ENCODE measurements around the gene RUSC2.
"Not testable (repeated sequence)": the region's sequence is repeated elsewhere in the genome, so short reads cannot be mapped to it uniquely, and the experiment has no call there.

RUSC2 gene

GRCh38 chr9:35521708-35522107 lies 31.8 kb downstream of the RUSC2 start:
- H3K9me3 ChIP-seq (ENCODE audit: low read depth, low read length), result no peaks in the 10 kb centered on the region
- no peak overlapping the region for H3K9ac ChIP-seq (ENCODE audit: insufficient read length)
- TF ChIP-seq POLR2AphosphoS5 (IDR thresholded peaks at IDR 0.05; ENCODE audit: borderline replicate concordance, low read depth, low read length) (no peak), EZH2 (IDR thresholded peaks at IDR 0.05) (no peak), FOXP2 (optimal IDR thresholded peaks at IDR 0.05; ENCODE audit: control extremely low read depth, extremely low read length, insufficient read depth) (no peak)
- no peak overlapping the region for H3K4me3 ChIP-seq
- peak overlapping the region; percentile 55 for H3K27ac ChIP-seq
- no peak for DNase-seq (ENCODE audit: low read depth, low spot score)
- H3K36me3 ChIP-seq (ENCODE audit: insufficient read depth, low read length), result no peaks in the 10 kb centered on the region

- TF ChIP-seq POLR2AphosphoS5 (IDR thresholded peaks at IDR 0.05; ENCODE audit: borderline replicate concordance, low read depth, low read length) (no peak), FOXP2 (optimal IDR thresholded peaks at IDR 0.05; ENCODE audit: control extremely low read depth, extremely low read length, insufficient read depth) (no peak), EZH2 (IDR thresholded peaks at IDR 0.05) (no peak)
- no peak overlapping the region for H3K4me3 ChIP-seq
- DNase-seq (ENCODE audit: low read depth, low spot score), result no peak
- no peaks in the 10 kb centered on the region for H3K36me3 ChIP-seq (ENCODE audit: insufficient read depth, low read length)
- H3K27ac ChIP-seq, result no peak overlapping the region
- H3K9me3 ChIP-seq (ENCODE audit: low read depth, low read length), result no peaks in the 10 kb centered on the region
- H3K9ac ChIP-seq (ENCODE audit: insufficient read length), result no peak overlapping the region
Observed at GRCh38 chr9:35522187-35522586, 32.3 kb downstream of the RUSC2 start.

GRCh38 chr9:35522700-35523099 lies 32.8 kb downstream of the RUSC2 start:
- no peak for DNase-seq (ENCODE audit: low read depth, low spot score)
- Histone ChIP-seq H3K9ac (ENCODE audit: insufficient read length) (no peak overlapping the region), H3K36me3 (ENCODE audit: insufficient read depth, low read length) (no peaks in the 10 kb centered on the region), H3K9me3 (ENCODE audit: low read depth, low read length) (no peaks in the 10 kb centered on the region), H3K4me3 (no peak overlapping the region), H3K27ac (no peak overlapping the region)
- TF ChIP-seq POLR2AphosphoS5 (IDR thresholded peaks at IDR 0.05; ENCODE audit: borderline replicate concordance, low read depth, low read length), result no peak
- TF ChIP-seq EZH2 (IDR thresholded peaks at IDR 0.05), result no peak
- no peak for TF ChIP-seq FOXP2 (optimal IDR thresholded peaks at IDR 0.05; ENCODE audit: control extremely low read depth, extremely low read length, insufficient read depth)

DNA sequence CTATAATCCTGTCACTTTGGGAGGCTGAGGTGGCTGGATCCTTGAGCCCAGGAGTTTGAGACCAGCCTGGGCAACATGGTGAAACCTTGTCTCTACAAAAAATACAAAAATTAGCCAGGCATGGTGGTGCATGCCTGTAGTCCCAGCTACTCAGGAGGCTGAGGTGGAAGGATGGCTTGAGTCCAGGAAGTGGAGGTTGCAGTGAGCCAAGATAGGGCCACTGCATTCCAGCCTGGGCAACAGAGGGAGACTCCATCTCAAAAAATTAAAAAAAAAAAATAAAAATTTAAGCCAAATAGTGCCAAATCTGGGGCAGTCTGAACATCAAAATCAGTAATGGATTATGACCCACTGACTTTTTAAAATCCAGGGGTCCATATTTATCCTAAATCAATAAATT lies 33.6 kb downstream of the RUSC2 start:
- H3K9ac ChIP-seq (ENCODE audit: insufficient read length); H3K36me3 ChIP-seq (ENCODE audit: insufficient read depth, low read length); DNase-seq (ENCODE audit: low read depth, low spot score); H3K27ac ChIP-seq; H3K9me3 ChIP-seq (ENCODE audit: low read depth, low read length); H3K4me3 ChIP-seq: not testable (repeated sequence)

GRCh38 chr9:35526087-35526801 lies 36.3 kb downstream of the RUSC2 start:
- TF ChIP-seq FOXP2 (optimal IDR thresholded peaks at IDR 0.05; ENCODE audit: control extremely low read depth, extremely low read length, insufficient read depth), result no peak
- TF ChIP-seq POLR2AphosphoS5 (IDR thresholded peaks at IDR 0.05; ENCODE audit: borderline replicate concordance, low read depth, low read length), result no peak
- peak overlapping the region; percentile 88 for H3K27ac ChIP-seq
- H3K9me3 ChIP-seq (ENCODE audit: low read depth, low read length), result no peaks in the 10 kb centered on the region
- H3K9ac ChIP-seq (ENCODE audit: insufficient read length), result peak overlapping the region; percentile 71
- H3K4me3 ChIP-seq, result peak overlapping the region; percentile 61
- no peaks in the 10 kb centered on the region for H3K36me3 ChIP-seq (ENCODE audit: insufficient read depth, low read length)
- DNase-seq (ENCODE audit: low read depth, low spot score), result peak; percentile 77

DNA sequence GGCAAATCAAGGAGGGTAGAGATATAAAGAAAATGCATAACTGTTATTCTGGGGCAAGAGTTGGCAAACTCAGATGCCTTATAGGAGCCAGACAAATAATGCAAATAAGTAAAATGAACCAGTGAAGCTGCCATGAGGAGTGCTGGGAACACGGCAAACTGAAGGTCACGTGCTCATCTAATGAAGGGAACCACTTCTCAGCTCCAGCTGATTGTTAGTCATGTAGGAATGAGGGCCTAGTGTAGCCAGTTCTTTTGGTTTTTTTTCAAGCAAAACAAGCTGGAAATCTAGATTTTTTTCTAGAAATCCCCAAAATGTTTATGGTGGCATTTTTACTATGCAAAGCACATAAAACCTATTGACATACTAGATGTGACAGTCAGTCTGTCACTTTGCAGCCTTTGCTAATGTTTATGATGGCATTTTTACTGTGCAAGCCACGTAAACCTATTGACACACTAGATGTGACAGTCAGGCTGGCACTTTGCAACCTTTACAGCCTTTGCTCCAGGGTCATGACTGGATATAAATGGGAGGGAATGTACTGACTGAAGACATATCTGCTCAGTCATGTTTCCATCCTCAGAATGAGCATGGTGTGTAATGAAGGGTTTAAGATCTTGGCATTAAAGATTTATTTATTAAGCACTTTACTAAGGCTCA lies 39.4 kb downstream of the RUSC2 start:
- no peak for DNase-seq (ENCODE audit: low read depth, low spot score)
- H3K36me3 ChIP-seq (ENCODE audit: insufficient read depth, low read length), result no peaks in the 10 kb centered on the region
- no peak for TF ChIP-seq POLR2AphosphoS5 (IDR thresholded peaks at IDR 0.05; ENCODE audit: borderline replicate concordance, low read depth, low read length)
- no peak for TF ChIP-seq FOXP2 (optimal IDR thresholded peaks at IDR 0.05; ENCODE audit: control extremely low read depth, extremely low read length, insufficient read depth)
- TF ChIP-seq EZH2 (IDR thresholded peaks at IDR 0.05), result no peak

GRCh38 chr9:35533398-35533797 lies 43.5 kb downstream of the RUSC2 start:
- Histone ChIP-seq H3K4me3 (no peak overlapping the region), H3K9ac (ENCODE audit: insufficient read length) (no peak overlapping the region), H3K9me3 (ENCODE audit: low read depth, low read length) (no peaks in the 10 kb centered on the region), H3K36me3 (ENCODE audit: insufficient read depth, low read length) (no peaks in the 10 kb centered on the region), H3K27ac (no peak overlapping the region)
- TF ChIP-seq FOXP2 (optimal IDR thresholded peaks at IDR 0.05; ENCODE audit: control extremely low read depth, extremely low read length, insufficient read depth) (no peak), POLR2AphosphoS5 (IDR thresholded peaks at IDR 0.05; ENCODE audit: borderline replicate concordance, low read depth, low read length) (no peak), EZH2 (IDR thresholded peaks at IDR 0.05) (no peak)
- DNase-seq (ENCODE audit: low read depth, low spot score), result no peak

More for the DNA sequence above, 39.4 kb downstream of the RUSC2 start:
- Histone ChIP-seq H3K4me3 (no peak overlapping the region), H3K9me3 (ENCODE audit: low read depth, low read length) (no peaks in the 10 kb centered on the region), H3K9ac (ENCODE audit: insufficient read length) (no peak overlapping the region), H3K27ac (no peak overlapping the region)

DNA sequence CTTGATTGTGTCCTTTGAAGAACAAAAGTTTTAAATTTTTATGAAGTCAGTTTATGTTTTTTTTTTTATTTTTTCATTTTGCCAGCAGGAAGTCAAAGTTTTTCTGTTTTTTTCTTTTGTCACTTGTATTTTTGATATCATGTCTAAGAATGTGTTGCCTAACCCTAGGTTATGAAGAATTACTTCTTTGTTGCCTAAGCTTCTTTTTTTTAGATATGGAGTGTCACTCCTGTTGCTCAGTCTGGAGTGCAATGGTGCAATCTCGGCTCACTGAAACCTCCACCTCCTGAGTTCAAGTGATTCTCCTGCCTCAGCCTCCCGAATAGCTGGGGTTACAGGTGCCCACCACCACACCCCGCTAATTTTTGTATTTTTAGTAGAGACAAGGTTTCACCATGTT lies 45.0 kb downstream of the RUSC2 start:
- H3K4me3 ChIP-seq; H3K27ac ChIP-seq; H3K9me3 ChIP-seq (ENCODE audit: low read depth, low read length); H3K9ac ChIP-seq (ENCODE audit: insufficient read length); DNase-seq (ENCODE audit: low read depth, low spot score); H3K36me3 ChIP-seq (ENCODE audit: insufficient read depth, low read length): not testable (repeated sequence)

DNA sequence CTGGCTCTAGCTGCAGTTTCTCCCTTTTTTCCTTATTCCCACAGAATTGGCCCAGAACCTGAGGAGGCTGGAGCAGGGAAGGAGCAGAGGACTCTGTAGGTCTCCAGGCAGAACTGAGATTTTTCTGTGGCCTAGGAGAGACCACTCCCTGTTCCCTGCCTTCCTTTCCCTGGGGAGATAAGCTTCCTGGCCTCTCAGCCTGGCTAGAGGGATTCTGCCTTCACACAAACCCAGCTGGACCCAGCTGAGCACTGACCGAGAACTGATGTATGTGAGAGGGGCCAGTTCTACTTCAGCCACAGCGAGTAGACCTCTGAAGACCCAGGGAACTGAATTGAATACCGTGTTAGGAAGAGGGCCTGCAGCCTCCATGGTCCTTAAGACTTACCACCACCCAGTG lies 48.0 kb downstream of the RUSC2 start:
- DNase-seq (ENCODE audit: low read depth, low spot score), result no peak
- Histone ChIP-seq H3K9me3 (ENCODE audit: low read depth, low read length) (no peaks in the 10 kb centered on the region), H3K9ac (ENCODE audit: insufficient read length) (no peak overlapping the region), H3K36me3 (ENCODE audit: insufficient read depth, low read length) (no peaks in the 10 kb centered on the region), H3K4me3 (no peak overlapping the region), H3K27ac (peak overlapping the region; percentile 71)
- TF ChIP-seq EZH2 (IDR thresholded peaks at IDR 0.05) (no peak), FOXP2 (optimal IDR thresholded peaks at IDR 0.05; ENCODE audit: control extremely low read depth, extremely low read length, insufficient read depth) (no peak), POLR2AphosphoS5 (IDR thresholded peaks at IDR 0.05; ENCODE audit: borderline replicate concordance, low read depth, low read length) (no peak)
